ENCODE data around the gene JAK3. TPM values are rescaled to one million over a fixed set of nuclear protein-coding genes. Genes with fewer than 3 reads are reported as not detected.

The JAK3 gene
- total and polyA plus RNA-seq, 10 of the 15 experiments (the other 5 are each of a cell fraction or from before 2014, with no cell fraction given), result 7.8 to 67.9 (median 33.3) TPM

DNA sequence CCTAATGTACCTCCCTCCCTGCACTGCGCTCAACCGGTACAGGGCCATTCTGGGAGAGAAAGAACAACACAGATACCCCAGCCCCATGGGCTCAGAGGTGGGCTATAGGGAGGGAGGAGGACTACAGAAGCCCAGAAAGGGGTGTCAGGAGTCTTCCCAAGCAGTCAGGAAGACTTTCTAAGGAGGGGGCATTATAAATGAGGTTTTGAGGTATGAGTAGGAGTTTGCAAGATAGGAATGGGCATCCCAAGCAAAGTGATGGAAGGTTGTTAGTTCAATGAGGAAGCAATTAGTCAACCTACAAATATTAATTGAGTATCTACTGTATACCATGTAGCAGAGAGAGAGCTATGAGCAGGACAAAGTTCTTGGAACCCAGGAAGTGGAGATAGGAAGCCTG lies 59.1 kb downstream of the JAK3 start:
- H4K20me1 ChIP-seq (ENCODE audit: control insufficient read depth, insufficient read depth), result no peaks in the 10 kb centered on the region
- DNase-seq (ENCODE audit: low read depth, low spot score), result no peak
- in situ Hi-C loops (cut with MboI) (no loop called here), intact Hi-C loops (cut with micrococcal nuclease; ENCODE audit: unreplicated experiment) (loop anchor here (10.0 kb wide), 1 partner anchor 146 kb away; the partner anchor contains the start of gene CCDC124)
- ChIA-PET POLR2A (no interaction called here), SMC1A (ENCODE audit: uncharacterized antibody, unreplicated experiment) (no interaction called here), CTCF (interaction anchor here (1.4 to 2.2 kb wide), 2 partner anchors 71 to 85 kb away, joined by 3 to 7 read pairs; partner anchors contain the start of gene RPL18A), RAD21 (ENCODE audit: unreplicated experiment) (interaction anchor here (1.0 kb wide), 1 partner anchor 13 kb away, joined by 3 read pairs; no protein-coding TSS in a partner anchor)
- no peak overlapping the region for H3K4me3 ChIP-seq
- no TSS peak for BruUV-seq (replicated peaks)
- no peak overlapping the region for H3K4me2 ChIP-seq (ENCODE audit: control insufficient read depth, insufficient read depth)
- no peak overlapping the region for H2AFZ ChIP-seq (ENCODE audit: control insufficient read depth, low read depth, low read length)
- H3K27me3 ChIP-seq (replicated peaks in 1 of 2; ENCODE audit: control insufficient read depth in 2 of 2, insufficient read depth in 2 of 2, low read length in 1 of 2), result no peaks in the 10 kb centered on the region
- 100% methylated on average over 2 of the region's 2 CpGs for whole genome bisulfite sequencing (ENCODE audit: insufficient coverage, insufficient replicate concordance, low lambda C conversion rate, missing lambda C conversion rate)
- H3K36me3 ChIP-seq (ENCODE audit: control insufficient read depth in 2 of 2, insufficient read depth in 2 of 2, low read length in 1 of 2), result peaks cover 3 to 6% of the 10 kb centered on the region in 2 experiments; a peak in 3 of 4 replicates
- no peaks in the 10 kb centered on the region for H3K4me1 ChIP-seq (ENCODE audit: control insufficient read depth, insufficient read depth, low read length)
- H3K9ac ChIP-seq (ENCODE audit: control insufficient read depth, insufficient read depth, low read length), result no peak overlapping the region
- no peak for FAIRE-seq
- no peaks in the 10 kb centered on the region for H3K79me2 ChIP-seq (ENCODE audit: control insufficient read depth, insufficient read depth, low read length)
- TF ChIP-seq EZH2 (IDR thresholded peaks at IDR 0.05; ENCODE audit: borderline replicate concordance, control insufficient read depth, low read depth, low read length) (no peak), KDM1A (IDR thresholded peaks at IDR 0.05; ENCODE audit: borderline replicate concordance) (no peak), RCOR1 (conservative IDR thresholded peaks at IDR 0.05; ENCODE audit: low read depth, low read length) (no peak), CBX3 (IDR thresholded peaks at IDR 0.05; ENCODE audit: borderline replicate concordance, low read depth) (no peak), RAD51 (IDR thresholded peaks at IDR 0.05) (no peak), CREM (IDR thresholded peaks at IDR 0.05; ENCODE audit: low read depth) (no peak), ATF2 (IDR thresholded peaks at IDR 0.05; ENCODE audit: low read length) (no peak), HCFC1 (IDR thresholded peaks at IDR 0.05; ENCODE audit: low read length) (no peak), CBFB (IDR thresholded peaks at IDR 0.05; ENCODE audit: low read depth) (no peak), BCL11A (IDR thresholded peaks at IDR 0.05; ENCODE audit: low read depth, low read length) (no peak), SMARCA5 (IDR thresholded peaks at IDR 0.05) (no peak), ZNF384 (IDR thresholded peaks at IDR 0.05; ENCODE audit: borderline replicate concordance, low read depth, low read length) (no peak), JUNB (IDR thresholded peaks at IDR 0.05) (no peak), SIX5 (IDR thresholded peaks at IDR 0.05; ENCODE audit: low read depth, low read length, severe bottlenecking) (no peak)
- TF ChIP-seq, protein P1, sequence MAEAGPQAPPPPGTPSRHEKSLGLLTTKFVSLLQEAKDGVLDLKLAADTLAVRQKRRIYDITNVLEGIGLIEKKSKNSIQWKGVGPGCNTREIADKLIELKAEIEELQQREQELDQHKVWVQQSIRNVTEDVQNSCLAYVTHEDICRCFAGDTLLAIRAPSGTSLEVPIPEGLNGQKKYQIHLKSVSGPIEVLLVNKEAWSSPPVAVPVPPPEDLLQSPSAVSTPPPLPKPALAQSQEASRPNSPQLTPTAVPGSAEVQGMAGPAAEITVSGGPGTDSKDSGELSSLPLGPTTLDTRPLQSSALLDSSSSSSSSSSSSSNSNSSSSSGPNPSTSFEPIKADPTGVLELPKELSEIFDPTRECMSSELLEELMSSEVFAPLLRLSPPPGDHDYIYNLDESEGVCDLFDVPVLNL (IDR thresholded peaks at IDR 0.05; ENCODE audit: low read depth, low read length), result no peak
- TF ChIP-seq, protein P2, sequence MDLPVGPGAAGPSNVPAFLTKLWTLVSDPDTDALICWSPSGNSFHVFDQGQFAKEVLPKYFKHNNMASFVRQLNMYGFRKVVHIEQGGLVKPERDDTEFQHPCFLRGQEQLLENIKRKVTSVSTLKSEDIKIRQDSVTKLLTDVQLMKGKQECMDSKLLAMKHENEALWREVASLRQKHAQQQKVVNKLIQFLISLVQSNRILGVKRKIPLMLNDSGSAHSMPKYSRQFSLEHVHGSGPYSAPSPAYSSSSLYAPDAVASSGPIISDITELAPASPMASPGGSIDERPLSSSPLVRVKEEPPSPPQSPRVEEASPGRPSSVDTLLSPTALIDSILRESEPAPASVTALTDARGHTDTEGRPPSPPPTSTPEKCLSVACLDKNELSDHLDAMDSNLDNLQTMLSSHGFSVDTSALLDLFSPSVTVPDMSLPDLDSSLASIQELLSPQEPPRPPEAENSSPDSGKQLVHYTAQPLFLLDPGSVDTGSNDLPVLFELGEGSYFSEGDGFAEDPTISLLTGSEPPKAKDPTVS (IDR thresholded peaks at IDR 0.05; ENCODE audit: low read depth, low read length), result no peak
- TF ChIP-seq, protein P3, sequence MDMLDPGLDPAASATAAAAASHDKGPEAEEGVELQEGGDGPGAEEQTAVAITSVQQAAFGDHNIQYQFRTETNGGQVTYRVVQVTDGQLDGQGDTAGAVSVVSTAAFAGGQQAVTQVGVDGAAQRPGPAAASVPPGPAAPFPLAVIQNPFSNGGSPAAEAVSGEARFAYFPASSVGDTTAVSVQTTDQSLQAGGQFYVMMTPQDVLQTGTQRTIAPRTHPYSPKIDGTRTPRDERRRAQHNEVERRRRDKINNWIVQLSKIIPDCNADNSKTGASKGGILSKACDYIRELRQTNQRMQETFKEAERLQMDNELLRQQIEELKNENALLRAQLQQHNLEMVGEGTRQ (IDR thresholded peaks at IDR 0.05; ENCODE audit: borderline replicate concordance, low read depth, low read length), result no peak
- no peak for ATAC-seq
- H3K9me3 ChIP-seq (replicated peaks; ENCODE audit: control insufficient read depth, insufficient read depth, low read length), result no peaks in the 10 kb centered on the region
- H3K27ac ChIP-seq (ENCODE audit: control insufficient read depth, insufficient read depth), result no peak overlapping the region

Data from GM12878 (cell line).